IMR-90 (cell line): Measurements from ENCODE around the gene FXYD1. TPM values are rescaled to one million over a fixed set of nuclear protein-coding genes. Genes with fewer than 3 reads are reported as not detected.
A peak's percentile ranks its signal among the peaks of the same experiment; 100 is the strongest.

ENCODE experiments used
- ATAC-seq: fragments of 200-7000 bp; cut with Tn5 transposase; 2 replicates; pipeline ENCODE4 v1.9.1; 2020; ENCODE audit warnings: low read depth, mild to moderate bottlenecking, moderate library complexity
- BruUV-seq: library from RNA; stranded (reverse); fragments of 400-500 nt; replicated peaks from 2 replicates; lab custom pipeline; 2021; lab: Mats Ljungman, UMichigan
- CTCF ChIA-PET: fragments of 300-600 bp; formaldehyde crosslinking; extraction: SDS; loops from one replicate; lab custom pipeline; 2021; ENCODE audit warnings: antibody characterized with exemption; lab: Yijun Ruan, JAX
- POLR2A ChIA-PET: fragments of 300-600 bp; sonication (Branson Sonifier 250); formaldehyde crosslinking; loops from one replicate; lab custom pipeline; 2022; ENCODE audit warnings: antibody characterized with exemption; ENCODE audit not compliant: unreplicated experiment; lab: Charles Lee
- DNase-seq: peaks from one replicate; pipeline ENCODE4 v3.0.0; 2013
- H2AFZ ChIP-seq: replicated peaks from 2 replicates; pipeline ENCODE3; 2013; ENCODE audit warnings: low read length, mild to moderate bottlenecking; ENCODE audit not compliant: poor library complexity
- H2AK5ac ChIP-seq: 2 replicates; pipeline ENCODE4 v1.6.1; 2013; ENCODE audit warnings: low read depth, low read length, inconsistent platforms
- H2AK9ac ChIP-seq: replicated peaks from 2 replicates; pipeline ENCODE3; 2013; ENCODE audit warnings: mild to moderate bottlenecking, low read depth, low read length, moderate library complexity; ENCODE audit not compliant: poor library complexity
- H2BK120ac ChIP-seq: 2 replicates; pipeline ENCODE4 v1.6.1; 2013; ENCODE audit warnings: low read depth, low read length, inconsistent platforms
- H2BK15ac ChIP-seq: 3 replicates; pipeline ENCODE4 v1.6.1; 2013; ENCODE audit warnings: low read depth, low read length, inconsistent platforms
- H2BK20ac ChIP-seq: 2 replicates; pipeline ENCODE4 v1.6.1; 2013; ENCODE audit warnings: low read depth, mild to moderate bottlenecking, inconsistent platforms, low read length, moderate library complexity
- H2BK5ac ChIP-seq: 2 replicates; pipeline ENCODE4 v1.6.1; 2013; ENCODE audit warnings: mild to moderate bottlenecking, low read depth, low read length, inconsistent platforms; ENCODE audit not compliant: poor library complexity, severe bottlenecking
- H3K14ac ChIP-seq: replicated peaks from 2 replicates; pipeline ENCODE4 v1.6.1; 2013; ENCODE audit warnings: low read depth, low read length, inconsistent platforms
- H3K18ac ChIP-seq: 2 replicates; pipeline ENCODE4 v1.6.1; 2013; ENCODE audit warnings: low read depth, low read length, control low read depth
- H3K23ac ChIP-seq: 2 replicates; pipeline ENCODE4 v1.6.1; 2013; ENCODE audit warnings: low read depth, low read length, inconsistent platforms
- H3K27ac ChIP-seq: 2 replicates; pipeline ENCODE4 v1.5.1; 2013; ENCODE audit warnings: mild to moderate bottlenecking, control low read depth, low read length; ENCODE audit not compliant: insufficient read depth
- H3K27me3 ChIP-seq: 2 replicates; pipeline ENCODE4 v1.6.1; 2013; ENCODE audit warnings: low read length; ENCODE audit not compliant: control insufficient read depth, insufficient read depth
- H3K36me3 ChIP-seq: 2 replicates; pipeline ENCODE4 v1.6.1; 2013; ENCODE audit warnings: low read length, mixed read lengths; ENCODE audit not compliant: control insufficient read depth, insufficient read depth
- H3K4ac ChIP-seq: 2 replicates; pipeline ENCODE4 v1.6.1; 2013; ENCODE audit warnings: low read depth, low read length, inconsistent platforms
- H3K4me1 ChIP-seq: 2 replicates; pipeline ENCODE4 v1.6.1; 2013; ENCODE audit warnings: low read length, mixed read lengths; ENCODE audit not compliant: control insufficient read depth, insufficient read depth
- H3K4me2 ChIP-seq: 2 replicates; pipeline ENCODE4 v1.6.1; 2013; ENCODE audit warnings: low read depth, mild to moderate bottlenecking, control low read depth, low read length, moderate library complexity
- H3K4me3 ChIP-seq: 2 replicates; pipeline ENCODE4 v1.5.1; 2013; ENCODE audit warnings: low read depth, mild to moderate bottlenecking, control low read depth, low read length, moderate library complexity; ENCODE audit not compliant: insufficient read depth
- H3K56ac ChIP-seq: 2 replicates; pipeline ENCODE4 v1.6.1; 2013; ENCODE audit warnings: low read length, inconsistent platforms; ENCODE audit not compliant: insufficient read depth; ENCODE audit errors: extremely low read depth
- H3K79me1 ChIP-seq, 2 experiments: 2 replicates each; pipeline ENCODE4 v1.6.1; 2013; ENCODE audit warnings: low read length in 2 of 2, inconsistent platforms in 1 of 2, low read depth in 1 of 2
- H3K9ac ChIP-seq: 2 replicates; pipeline ENCODE4 v1.6.1; 2013; ENCODE audit warnings: low read depth, low read length, control low read depth
- H3K9me1 ChIP-seq: 2 replicates; pipeline ENCODE4 v1.6.1; 2013; ENCODE audit warnings: low read length, inconsistent platforms; ENCODE audit not compliant: insufficient read depth
- H3K9me3 ChIP-seq: 2 replicates; pipeline ENCODE4 v1.6.1; 2013; ENCODE audit warnings: low read length; ENCODE audit not compliant: control insufficient read depth, insufficient read depth
- H4K20me1 ChIP-seq: 2 replicates; pipeline ENCODE4 v1.6.1; 2013; ENCODE audit warnings: low read length, inconsistent platforms; ENCODE audit not compliant: insufficient read depth
- H4K5ac ChIP-seq: 2 replicates; pipeline ENCODE4 v1.6.1; 2013; ENCODE audit warnings: mild to moderate bottlenecking, low read depth, low read length, control low read depth
- H4K8ac ChIP-seq, 2 experiments: 2 replicates each; pipeline ENCODE4 v1.6.1; 2013; ENCODE audit warnings: low read depth in 2 of 2, low read length in 2 of 2, control low read depth in 1 of 2, inconsistent platforms in 1 of 2
- H4K91ac ChIP-seq: 2 replicates; pipeline ENCODE4 v1.6.1; 2013; ENCODE audit warnings: low read depth, low read length, inconsistent platforms; ENCODE audit not compliant: insufficient read depth
- BHLHE40 ChIP-seq: fragments of 150-350 bp; IDR thresholded peaks from 2 replicates; pipeline ENCODE4 v1.6.1; 2016; ENCODE audit warnings: mild to moderate bottlenecking, low read depth, low read length
- CEBPB ChIP-seq: IDR thresholded peaks from 2 replicates; pipeline ENCODE4 v1.6.1; 2012; ENCODE audit warnings: low read depth, low read length, improper control_type of control experiment
- FOS ChIP-seq: fragments of 150-350 bp; IDR thresholded peaks from 2 replicates; pipeline ENCODE4 v1.6.1; 2016; ENCODE audit warnings: low read depth, low read length
- MAFK ChIP-seq: IDR thresholded peaks from 2 replicates; pipeline ENCODE4 v1.6.1; 2012; ENCODE audit warnings: low read depth, low read length, improper control_type of control experiment
- MAZ ChIP-seq: IDR thresholded peaks from 2 replicates; pipeline ENCODE4 v1.6.1; 2012; ENCODE audit warnings: low read depth, mild to moderate bottlenecking, low read length, improper control_type of control experiment, moderate library complexity, borderline replicate concordance
- MXI1 ChIP-seq: IDR thresholded peaks from 2 replicates; pipeline ENCODE4 v1.6.1; 2012; ENCODE audit warnings: low read depth, mild to moderate bottlenecking, low read length, moderate library complexity, borderline replicate concordance
- POLR2A ChIP-seq: IDR thresholded peaks from 2 replicates; pipeline ENCODE4 v1.6.1; 2012; ENCODE audit warnings: mild to moderate bottlenecking, low read depth, low read length
- RAD21 ChIP-seq: IDR thresholded peaks from 2 replicates; pipeline ENCODE4 v1.6.1; 2012; ENCODE audit warnings: low read length, improper control_type of control experiment
- RFX5 ChIP-seq: IDR thresholded peaks from 2 replicates; pipeline ENCODE4 v1.8.0; 2012; ENCODE audit warnings: low read depth, mild to moderate bottlenecking, low read length, moderate library complexity
- SMC3 ChIP-seq: fragments of 150-350 bp; IDR thresholded peaks from 2 replicates; pipeline ENCODE4 v1.6.1; 2016; ENCODE audit warnings: low read depth, mild to moderate bottlenecking, antibody characterized with exemption, low read length, moderate library complexity
- WGBS, 2 experiments: methylation state at CpG; one replicate each; pipeline versions ENCODE4 v1.1.5 to v1.1.7; 2013; ENCODE audit warnings: missing lambda C conversion rate in 2 of 2; ENCODE audit not compliant: insufficient read length in 1 of 2; ENCODE audit errors: extremely low coverage in 2 of 2; 5-methylcytosine and 5-hydroxymethylcytosine counted together
- dilution Hi-C: fragments of 300-500 bp; cut with HindIII; formaldehyde crosslinking; loops from one replicate; pipeline ENCODE4 v1.14.3; 2018; ENCODE audit warnings: low sequenced_read_pairs; ENCODE audit not compliant: unreplicated experiment
- in situ Hi-C: fragments of 300-500 bp; cut with MboI; formaldehyde crosslinking; loops from 3 replicates; pipeline ENCODE4 v1.14.3; 2019; ENCODE audit warnings: low sequenced_read_pairs, inconsistent platforms, mixed read lengths
- intact Hi-C: fragments of 100-400 bp; cut with micrococcal nuclease; formaldehyde crosslinking; loops from 2 replicates; pipeline ENCODE4 v1.10.0; 2022
- polyA plus RNA-seq, 3 experiments: library from polyadenylated mRNA; depleted of rRNA; stranded (reverse); fragments of >200 nt; gene quantifications; 2 replicates each; pipeline ENCODE4 v1.2.3, GENCODE V29; 2012; ENCODE audit warnings: low replicate concordance in 1 of 3
- total RNA-seq: library from RNA; depleted of rRNA; stranded (reverse); fragments of >200 nt; gene quantifications from 2 replicates; pipeline ENCODE4 v1.2.3, GENCODE V29; 2012
- TF ChIP-seq, protein P1 (sequence below): fragments of 150-350 bp; IDR thresholded peaks from 2 replicates; pipeline ENCODE4 v1.6.1; 2017; ENCODE audit warnings: mild to moderate bottlenecking, antibody characterized with exemption, low read length, low read depth
- TF ChIP-seq, protein P2 (sequence below): fragments of 150-350 bp; IDR thresholded peaks from 2 replicates; pipeline ENCODE4 v1.6.1; 2016; ENCODE audit warnings: low read depth, mild to moderate bottlenecking, low read length, moderate library complexity, borderline replicate concordance

Gene FXYD1
- total and polyA plus RNA-seq, 2 of the 4 experiments (the other 2 are of a cell fraction), result 0.18 to 3.9 TPM

DNA sequence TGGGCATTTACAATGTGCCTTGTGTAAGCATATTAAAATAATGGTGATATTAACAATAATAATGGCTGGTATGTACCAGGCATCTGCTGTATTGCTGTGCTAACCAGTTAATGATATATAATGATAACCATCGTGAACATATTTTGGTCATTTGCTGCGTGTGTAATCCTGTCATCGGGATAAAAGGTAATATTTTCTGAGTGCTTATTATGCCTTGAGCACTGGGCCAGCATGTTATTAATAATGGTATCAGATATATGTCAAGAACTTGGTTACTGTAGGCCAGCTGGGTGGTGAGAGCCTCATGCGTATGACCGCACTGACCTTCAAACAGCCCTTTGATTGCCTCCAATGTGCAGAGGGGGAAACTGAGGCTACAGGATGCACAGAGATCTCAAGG, 45.2 kb upstream of the FXYD1 start:
- WGBS, 2 experiments, result 93% methylated on average over 3 of the region's 5 CpGs; no CpG with 5 or more reads in 1 of the 2 experiments
- no peak overlapping the region for H3K56ac ChIP-seq
- H3K4ac ChIP-seq, result no peak overlapping the region
- TF ChIP-seq, protein P1, sequence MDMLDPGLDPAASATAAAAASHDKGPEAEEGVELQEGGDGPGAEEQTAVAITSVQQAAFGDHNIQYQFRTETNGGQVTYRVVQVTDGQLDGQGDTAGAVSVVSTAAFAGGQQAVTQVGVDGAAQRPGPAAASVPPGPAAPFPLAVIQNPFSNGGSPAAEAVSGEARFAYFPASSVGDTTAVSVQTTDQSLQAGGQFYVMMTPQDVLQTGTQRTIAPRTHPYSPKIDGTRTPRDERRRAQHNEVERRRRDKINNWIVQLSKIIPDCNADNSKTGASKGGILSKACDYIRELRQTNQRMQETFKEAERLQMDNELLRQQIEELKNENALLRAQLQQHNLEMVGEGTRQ, result no peak
- no peak for TF ChIP-seq SMC3
- no peak for TF ChIP-seq MXI1
- no peak for TF ChIP-seq RFX5
- TF ChIP-seq FOS, result no peak
- TF ChIP-seq CEBPB, result no peak
- no peak for TF ChIP-seq RAD21
- no peak for TF ChIP-seq MAFK
- no peak for TF ChIP-seq BHLHE40
- TF ChIP-seq, protein P2, sequence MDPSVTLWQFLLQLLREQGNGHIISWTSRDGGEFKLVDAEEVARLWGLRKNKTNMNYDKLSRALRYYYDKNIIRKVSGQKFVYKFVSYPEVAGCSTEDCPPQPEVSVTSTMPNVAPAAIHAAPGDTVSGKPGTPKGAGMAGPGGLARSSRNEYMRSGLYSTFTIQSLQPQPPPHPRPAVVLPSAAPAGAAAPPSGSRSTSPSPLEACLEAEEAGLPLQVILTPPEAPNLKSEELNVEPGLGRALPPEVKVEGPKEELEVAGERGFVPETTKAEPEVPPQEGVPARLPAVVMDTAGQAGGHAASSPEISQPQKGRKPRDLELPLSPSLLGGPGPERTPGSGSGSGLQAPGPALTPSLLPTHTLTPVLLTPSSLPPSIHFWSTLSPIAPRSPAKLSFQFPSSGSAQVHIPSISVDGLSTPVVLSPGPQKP, result no peak
- TF ChIP-seq MAZ, result no peak
- TF ChIP-seq POLR2A, result no peak
- H3K18ac ChIP-seq, result no peak overlapping the region
- H2AK5ac ChIP-seq, result no peak overlapping the region
- no peak overlapping the region for H3K23ac ChIP-seq
- peaks cover 3% of the 10 kb centered on the region; the same call in 1 of the 2 replicates for H3K27me3 ChIP-seq
- intact Hi-C loops (no loop called here), in situ Hi-C loops (no loop called here), dilution Hi-C loops (no loop called here)
- ChIA-PET POLR2A (no interaction called here), CTCF (no interaction called here)
- H3K9ac ChIP-seq, result no peak overlapping the region
- no peaks in the 10 kb centered on the region for H3K9me1 ChIP-seq
- H3K36me3 ChIP-seq, result no peaks in the 10 kb centered on the region
- no peak overlapping the region for H2AK9ac ChIP-seq
- no peak overlapping the region for H4K91ac ChIP-seq
- no peak overlapping the region for H4K5ac ChIP-seq
- H3K9me3 ChIP-seq, result no peaks in the 10 kb centered on the region
- H3K14ac ChIP-seq, result no peak overlapping the region
- H3K4me1 ChIP-seq, result no peaks in the 10 kb centered on the region
- H2BK5ac ChIP-seq, result no peak overlapping the region
- H2BK15ac ChIP-seq, result no peak overlapping the region
- no peak overlapping the region for H3K4me3 ChIP-seq
- H3K79me1 ChIP-seq, result no peaks in the 10 kb centered on the region
- no peaks in the 10 kb centered on the region for H4K20me1 ChIP-seq
- H2BK20ac ChIP-seq, result no peak overlapping the region
- no peak overlapping the region for H3K27ac ChIP-seq
- peak overlapping the region; percentile 32 for H2AFZ ChIP-seq
- no peak overlapping the region for H2BK120ac ChIP-seq
- no peak overlapping the region for H3K4me2 ChIP-seq
- no peak for ATAC-seq
- H4K8ac ChIP-seq, result no peak overlapping the region
- no peak for DNase-seq
- no TSS peak for BruUV-seq
